Suppressor macrophage treated with lipopolysaccharide for 4 hours (primary cell): Measurements from ENCODE around the gene MAP3K8.

Experiments
- DNase-seq: peaks from one replicate; pipeline ENCODE4 v3.0.0-alpha.2; 2020

Gene MAP3K8

DNA sequence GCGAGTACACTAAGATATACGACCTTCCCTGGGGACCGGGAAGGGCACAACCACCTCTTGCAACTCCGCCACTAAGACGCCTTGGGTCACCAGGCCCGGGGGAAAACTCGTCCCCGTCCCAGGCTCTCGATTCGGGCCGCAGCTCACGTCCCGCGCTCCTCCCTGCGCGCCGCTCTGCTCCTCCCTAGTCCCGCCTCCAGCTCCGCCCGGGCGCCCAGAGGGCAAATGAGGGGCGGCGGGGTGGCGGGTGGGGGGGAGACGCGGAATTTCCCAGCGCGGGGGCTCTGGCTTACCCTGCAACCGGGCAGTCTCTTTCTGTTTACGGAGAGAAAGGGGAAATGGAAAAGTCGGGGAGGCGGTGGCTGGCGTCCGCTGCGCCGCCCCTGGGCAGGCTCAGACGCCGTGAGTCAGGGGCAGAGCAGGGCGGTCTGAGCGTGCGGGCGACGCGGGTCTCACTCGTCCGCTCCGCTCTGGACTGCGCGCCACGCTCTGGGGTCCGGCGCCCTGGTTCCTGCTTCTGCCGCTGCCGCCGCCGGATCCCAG is at the start of gene MAP3K8:
Gene MAP3K8 (plus strand): TSS at position 455 of the 543 bp plus-strand sequence. CDS start 4,755 bp downstream, outside the sequence.
- DNase-seq = peak; percentile 99

DNA sequence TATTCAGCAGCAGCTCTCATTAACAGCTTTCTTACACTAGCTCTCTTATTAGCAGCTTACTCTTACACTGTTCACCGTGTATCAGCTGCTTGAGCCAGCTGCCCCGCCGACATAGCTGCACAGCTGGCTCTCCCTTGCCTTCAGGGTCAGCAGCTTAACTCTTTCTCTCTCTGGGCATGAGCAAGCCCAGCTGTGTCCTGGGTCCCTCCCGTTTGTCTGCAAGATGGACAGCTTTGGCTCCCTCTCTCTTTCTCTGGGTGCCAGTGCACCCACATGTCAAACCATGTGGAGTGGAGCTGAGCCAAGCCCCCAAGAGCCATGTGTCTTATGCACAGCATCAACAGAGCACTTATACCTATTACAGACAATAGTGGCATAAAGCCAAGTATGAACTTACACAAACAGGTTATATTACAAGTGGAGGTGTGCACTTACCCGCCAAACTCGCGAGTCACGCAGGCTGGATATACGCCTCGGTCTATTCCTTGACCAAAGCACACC is 49.2 kb upstream of the MAP3K8 start:
- DNase-seq = no peak

- peak; percentile 54 for DNase-seq
Measured at GRCh38 chr10:30386801-30387588, 47.0 kb upstream of the MAP3K8 start.

- no peak for DNase-seq
Measured at GRCh38 chr10:30387646-30388243, 46.2 kb upstream of the MAP3K8 start.

DNA sequence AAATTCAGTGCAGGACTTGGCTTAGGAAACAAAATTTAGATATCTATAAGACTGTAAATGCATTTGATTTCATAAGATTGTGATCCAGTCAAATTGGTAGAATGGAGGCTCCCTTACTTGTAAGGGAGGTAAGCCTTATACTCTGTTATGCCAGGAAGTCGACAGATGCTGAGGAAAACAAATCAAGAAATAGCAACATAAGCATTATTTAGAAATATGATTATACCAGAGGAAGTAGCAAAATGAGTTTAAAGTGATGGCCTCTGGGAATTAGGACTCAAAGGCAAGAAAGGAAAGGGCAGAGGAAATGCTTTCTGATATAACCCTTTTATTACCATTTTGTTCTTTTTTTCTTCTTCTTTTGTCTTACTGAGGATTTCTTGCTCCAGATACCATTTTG is 44.4 kb upstream of the MAP3K8 start:
- no peak for DNase-seq

GRCh38 chr10:30390207-30390606 is 43.8 kb upstream of the MAP3K8 start:
- no peak for DNase-seq

DNA sequence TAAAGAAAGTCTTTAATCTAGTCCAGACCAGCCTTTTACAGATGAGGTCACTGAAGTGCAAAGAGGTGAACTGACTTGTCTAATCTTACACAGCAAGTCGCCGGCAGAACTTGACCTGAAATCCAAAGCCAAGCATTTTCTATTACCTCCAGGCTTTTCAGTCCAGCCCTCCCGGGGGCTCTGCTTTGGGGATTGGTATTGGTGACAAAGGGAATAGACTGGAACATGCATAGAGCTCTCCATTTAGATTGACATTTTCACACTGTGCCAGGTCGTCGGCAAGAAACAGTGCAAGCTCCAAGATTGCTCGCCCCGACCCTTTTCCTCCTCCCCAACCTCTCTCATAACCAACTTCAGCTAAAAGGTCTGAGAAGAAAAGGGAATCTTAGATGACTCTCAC is 42.7 kb upstream of the MAP3K8 start:
- DNase-seq = no peak

GRCh38 chr10:30392564-30392990 is 41.4 kb upstream of the MAP3K8 start:
- peak; percentile 81 for DNase-seq

DNA sequence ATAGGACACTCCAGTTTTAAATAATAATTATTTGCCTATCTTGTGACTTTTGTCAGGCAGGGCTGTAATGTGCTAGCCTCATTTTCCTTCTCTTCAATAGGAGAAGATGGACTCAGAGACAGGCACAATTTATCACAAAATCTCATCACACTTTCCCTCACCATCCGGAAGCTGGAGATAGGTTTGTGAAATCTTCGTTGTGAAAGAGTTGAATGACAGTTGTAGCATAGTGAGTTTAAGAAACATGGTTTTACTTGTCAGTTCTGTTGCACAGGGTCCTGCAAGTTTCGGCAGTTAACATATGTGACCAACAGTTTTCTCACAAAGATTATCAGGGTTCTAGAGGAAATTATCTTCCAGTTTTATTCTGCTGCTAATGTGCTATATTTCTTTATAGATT is 37.7 kb upstream of the MAP3K8 start:
- DNase-seq = peak; percentile 63

- no peak for DNase-seq
Measured at GRCh38 chr10:30396698-30397097, 37.3 kb upstream of the MAP3K8 start.

DNA sequence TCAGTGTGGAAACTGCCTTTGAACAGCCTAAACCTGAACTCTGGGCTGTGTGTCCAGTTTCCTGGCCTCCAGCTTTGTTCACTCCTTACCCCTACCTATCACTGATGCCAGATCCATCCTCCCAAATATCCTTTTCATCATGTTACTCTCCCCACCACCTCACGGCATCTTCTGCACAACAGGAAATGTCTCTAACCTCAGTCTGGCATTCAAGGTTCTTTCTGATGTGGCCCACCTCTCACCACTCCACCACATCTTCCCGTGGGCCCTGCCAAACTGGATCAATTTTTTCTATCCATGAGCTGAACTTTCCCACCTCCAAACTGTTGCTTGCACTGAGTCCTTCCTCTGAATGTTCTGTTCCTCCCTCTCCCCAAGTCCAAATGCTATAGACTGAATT is 35.8 kb upstream of the MAP3K8 start:
- no peak for DNase-seq

DNA sequence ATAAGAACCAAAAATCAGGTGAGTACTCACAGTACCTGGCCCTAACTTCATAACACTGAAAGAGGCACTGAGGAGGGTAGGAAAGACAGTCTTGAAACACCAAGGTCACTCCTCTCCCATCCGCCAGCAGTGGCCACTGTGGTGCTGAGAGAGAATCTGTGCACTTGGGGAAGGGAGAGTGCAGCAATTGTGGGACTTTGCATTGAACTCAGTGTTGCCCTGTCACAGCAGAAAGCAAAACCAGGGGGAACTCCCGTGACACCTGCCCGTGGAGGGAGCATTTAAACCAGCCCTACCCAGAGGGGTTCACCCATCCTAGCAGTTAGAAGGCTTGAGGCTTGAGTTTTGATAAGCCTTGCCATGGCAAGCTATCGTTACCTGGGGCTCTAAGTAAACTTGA is 35.2 kb upstream of the MAP3K8 start:
- no peak for DNase-seq

DNA sequence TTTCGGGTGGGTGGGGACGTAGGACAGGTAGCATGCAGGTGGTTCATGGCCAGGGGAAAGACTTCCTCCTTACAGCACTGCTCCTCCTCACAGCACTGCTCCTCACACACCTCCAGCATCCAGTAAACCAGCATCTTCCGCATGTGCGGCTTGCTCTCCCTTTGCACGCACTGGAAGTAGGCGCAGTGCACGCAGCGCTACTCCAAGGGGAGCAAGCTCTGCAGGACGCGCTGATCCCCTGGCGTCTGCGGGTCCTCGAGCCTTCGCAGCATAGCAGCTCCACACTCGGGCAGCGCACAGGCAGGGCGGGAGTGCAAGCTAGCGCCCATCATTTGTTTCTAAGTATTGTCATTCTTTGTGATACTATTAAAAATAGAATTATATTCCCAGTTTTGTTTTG is 30.5 kb upstream of the MAP3K8 start:
- no peak for DNase-seq

DNA sequence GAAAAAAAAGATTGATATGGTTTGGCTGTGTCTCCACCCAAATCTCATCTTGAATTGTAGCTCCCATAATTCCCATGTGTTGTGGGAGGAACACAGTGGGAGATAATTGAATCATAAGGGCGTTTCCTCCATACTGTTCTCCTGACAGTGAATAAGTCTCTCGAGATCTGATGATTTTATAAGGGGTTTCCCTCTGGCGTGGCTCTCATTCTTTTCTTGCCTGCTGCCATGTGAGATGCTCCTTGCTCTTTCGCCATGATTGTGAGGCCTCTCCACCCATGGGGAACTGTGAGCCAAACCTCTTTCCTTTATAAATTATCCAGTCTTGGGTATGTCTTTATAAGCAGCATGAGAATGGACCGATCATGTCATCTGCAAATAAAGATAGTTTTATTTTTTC is 29.4 kb upstream of the MAP3K8 start:
- DNase-seq = no peak

GRCh38 chr10:30411263-30411662 is 22.7 kb upstream of the MAP3K8 start:
- no peak for DNase-seq

GRCh38 chr10:30412901-30413300 is 21.1 kb upstream of the MAP3K8 start:
- DNase-seq = peak; percentile 56

DNA sequence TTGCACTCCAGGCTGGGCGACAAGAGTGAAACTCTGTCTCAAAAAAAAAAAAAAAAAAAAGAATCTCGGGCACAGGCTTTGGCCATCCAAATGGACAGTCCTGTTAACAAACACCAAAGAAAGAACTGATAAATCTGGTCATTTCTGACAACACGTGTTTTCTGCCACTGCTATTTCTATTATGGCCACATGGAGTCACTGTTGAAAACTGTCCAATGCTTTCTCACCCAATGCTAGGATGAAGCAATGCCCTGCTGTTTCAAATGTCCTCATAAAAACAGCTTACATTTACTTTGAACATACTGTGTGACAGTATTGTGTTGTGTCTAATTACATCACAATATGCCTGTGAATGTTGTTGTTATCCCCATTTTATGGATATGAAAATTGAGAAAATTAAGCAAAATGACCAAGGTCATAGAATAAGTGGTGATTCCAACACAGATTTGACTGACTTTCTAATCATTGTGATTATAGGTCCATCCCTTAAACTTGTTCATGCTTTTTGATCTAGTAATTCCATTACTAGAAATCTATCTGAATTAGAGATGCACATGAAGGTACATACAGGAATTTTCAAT is 19.9 kb upstream of the MAP3K8 start:
- peak; percentile 88 for DNase-seq

DNA sequence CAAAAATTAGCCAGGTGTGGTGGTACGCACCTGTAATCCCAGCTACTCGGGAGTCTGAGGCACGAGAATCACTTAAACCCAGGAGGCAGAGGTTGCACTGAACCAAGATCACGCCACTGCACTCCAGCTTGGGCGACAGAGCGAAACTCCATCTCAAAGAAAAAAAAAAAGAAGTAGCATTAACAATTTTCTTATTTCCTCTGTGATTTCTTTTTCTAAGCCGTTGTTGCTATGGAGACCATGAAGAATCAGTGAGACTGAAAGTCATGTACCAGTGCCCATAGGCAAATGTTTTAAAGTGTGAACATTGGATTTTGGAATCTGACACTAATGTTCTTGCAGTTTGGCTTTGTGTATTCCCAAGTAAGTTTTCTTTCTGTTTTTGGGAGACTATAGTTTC is 18.4 kb upstream of the MAP3K8 start:
- DNase-seq = no peak

GRCh38 chr10:30417301-30417700 is 16.7 kb upstream of the MAP3K8 start:
- DNase-seq = no peak

DNA sequence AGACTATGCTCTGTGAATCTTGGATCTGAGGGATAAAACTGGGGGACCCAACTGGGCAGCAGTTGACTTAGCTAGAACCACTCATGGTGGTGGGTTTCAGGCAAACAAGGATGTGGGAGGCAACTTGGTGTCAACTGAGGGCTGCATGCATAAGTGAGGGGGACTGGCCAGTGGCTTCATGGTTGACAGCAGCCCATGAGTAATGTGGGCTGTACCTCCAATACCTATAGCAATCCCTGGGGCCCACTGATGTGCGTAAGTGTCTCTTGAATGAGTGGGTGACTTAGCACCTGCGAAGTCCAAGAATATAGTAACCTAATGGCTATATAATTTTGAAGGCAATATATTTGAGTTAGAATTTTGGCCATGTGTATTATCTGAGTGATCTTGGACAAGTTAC is 13.7 kb upstream of the MAP3K8 start:
- no peak for DNase-seq

- peak; percentile 65 for DNase-seq
Measured at GRCh38 chr10:30420766-30421165, 13.2 kb upstream of the MAP3K8 start.

GRCh38 chr10:30422151-30422695 is 11.8 kb upstream of the MAP3K8 start:
- no peak for DNase-seq

DNA sequence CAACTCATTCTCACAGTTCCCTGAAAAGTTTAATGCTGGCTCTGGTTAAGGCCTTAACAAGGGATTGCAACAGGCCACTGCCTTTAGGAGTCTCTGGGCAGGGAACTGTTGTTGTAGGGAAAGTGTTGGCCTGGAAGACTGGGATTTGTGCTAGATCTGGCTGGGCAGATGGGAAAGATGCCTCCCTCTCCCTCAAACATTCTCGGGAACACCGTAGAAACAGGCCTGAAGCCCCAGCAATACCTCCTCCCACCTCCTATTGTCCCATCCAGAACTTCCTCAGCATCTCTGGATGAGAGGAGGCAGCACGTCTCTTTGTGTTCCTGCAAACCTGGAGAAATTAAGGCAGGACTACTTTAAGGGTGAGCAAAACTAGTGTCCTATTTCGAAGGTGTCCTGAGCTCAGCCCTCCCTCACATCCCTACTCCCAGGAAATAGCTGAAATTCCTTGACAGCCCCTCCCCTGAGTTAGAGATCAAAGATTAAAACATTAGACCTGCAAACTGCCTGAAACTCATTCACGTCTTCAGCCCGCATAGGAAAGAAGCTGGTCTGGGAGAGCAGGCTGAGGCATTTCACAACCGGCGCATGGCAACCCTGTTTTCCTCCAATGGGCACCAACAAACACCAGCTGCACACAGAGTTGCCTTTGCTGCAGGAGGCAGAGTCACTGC is 10.9 kb upstream of the MAP3K8 start:
- peak; percentile 63 for DNase-seq
